ENCODE measurements around the gene ATP6V1G2.

- TF ChIP-seq CTCF (IDR thresholded peaks at IDR 0.05) (no peak), POLR2A (IDR thresholded peaks at IDR 0.05) (no peak)
These were observed 39.6 kb upstream of the ATP6V1G2 start, which contains the start of gene LST1 for GRCh38 chr6:31586008-31586407.

Data from body of pancreas (tissue), 4 donors.